Measurements from ENCODE around the gene MSTO1.
"Not testable (repeated sequence)": the region's sequence is repeated elsewhere in the genome, so short reads cannot be mapped to it uniquely, and the experiment has no call there.

Gene MSTO1

DNA sequence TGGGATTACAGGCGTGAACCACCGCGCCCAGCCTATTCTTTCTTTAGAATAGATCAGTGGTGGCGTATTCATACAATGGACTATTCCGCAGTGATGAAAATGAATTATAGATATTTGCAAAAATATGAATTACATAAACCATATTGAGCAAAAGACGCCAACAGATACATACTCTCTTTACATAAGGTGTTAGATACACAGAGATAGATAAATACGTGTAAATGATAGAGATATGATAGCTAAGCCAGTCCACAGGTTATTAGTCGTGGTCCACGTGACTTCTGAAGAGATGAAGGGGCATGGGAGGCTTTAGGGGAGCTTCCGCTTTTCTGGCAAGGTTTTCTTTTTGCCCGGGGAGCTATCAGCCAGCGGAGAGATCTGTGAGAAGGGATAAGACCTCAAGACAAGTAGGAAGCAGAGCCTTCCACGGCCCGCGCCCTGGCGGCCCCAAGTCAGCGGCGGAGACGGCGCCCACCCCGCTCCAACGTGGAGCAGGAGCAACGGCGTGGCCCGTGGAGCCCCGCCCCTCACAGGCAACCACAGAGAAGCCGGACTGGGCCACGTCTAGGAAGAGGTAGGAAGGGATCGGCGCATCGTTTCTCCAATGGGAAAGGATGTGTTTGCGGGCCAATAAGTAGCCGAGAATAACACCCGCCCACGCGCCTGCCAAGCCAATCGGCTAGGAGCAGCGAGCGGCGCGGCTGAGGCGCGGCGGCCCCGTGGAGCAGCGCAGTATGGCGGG lies at the start of gene MSTO1:
TSS of gene MSTO1 (plus strand) at position 704 of the 742 bp plus-strand sequence. CDS start at position 735, 31 bp downstream.
- DNase-seq: peak; percentile 97

DNA sequence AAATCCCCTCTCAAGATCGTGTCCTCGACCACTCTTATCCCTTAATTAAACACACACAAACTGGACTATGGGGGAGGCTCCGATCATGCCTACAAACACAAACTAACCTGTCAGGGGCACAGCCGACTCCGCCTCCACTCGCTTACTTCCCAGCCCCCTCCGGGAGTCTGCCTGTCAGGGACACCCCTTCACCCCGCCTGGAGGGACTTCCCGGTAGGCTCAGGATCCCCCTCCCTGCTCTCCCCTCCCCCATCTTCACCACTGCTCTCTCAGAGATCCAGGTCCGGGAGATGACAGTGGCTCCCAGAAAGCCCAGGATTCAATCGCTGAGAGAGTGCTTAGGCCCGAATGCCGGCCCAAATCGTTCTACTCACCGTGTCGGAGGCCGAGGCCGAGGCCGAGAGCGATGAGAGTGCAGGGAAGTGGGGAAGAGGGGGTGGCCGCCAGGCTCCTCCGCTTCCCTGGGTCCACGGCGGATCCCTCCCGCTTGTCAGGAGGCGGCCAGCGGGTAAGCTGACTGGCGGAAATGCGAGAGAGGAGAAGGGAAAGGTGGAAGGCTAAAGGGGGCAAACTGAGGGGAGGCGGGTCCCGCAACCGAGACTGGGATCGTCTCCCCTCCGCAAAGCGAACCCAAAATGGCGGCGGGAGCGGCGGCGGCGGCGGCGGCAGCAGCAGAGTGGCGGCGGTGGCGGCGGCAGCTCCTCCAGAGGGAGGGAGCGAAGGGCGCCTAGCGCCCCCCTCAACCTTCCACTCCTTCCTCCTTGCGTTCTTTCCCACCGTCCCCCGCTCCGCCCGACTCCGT lies 48.0 kb upstream of the MSTO1 start:
- peak; percentile 83 for DNase-seq

DNA sequence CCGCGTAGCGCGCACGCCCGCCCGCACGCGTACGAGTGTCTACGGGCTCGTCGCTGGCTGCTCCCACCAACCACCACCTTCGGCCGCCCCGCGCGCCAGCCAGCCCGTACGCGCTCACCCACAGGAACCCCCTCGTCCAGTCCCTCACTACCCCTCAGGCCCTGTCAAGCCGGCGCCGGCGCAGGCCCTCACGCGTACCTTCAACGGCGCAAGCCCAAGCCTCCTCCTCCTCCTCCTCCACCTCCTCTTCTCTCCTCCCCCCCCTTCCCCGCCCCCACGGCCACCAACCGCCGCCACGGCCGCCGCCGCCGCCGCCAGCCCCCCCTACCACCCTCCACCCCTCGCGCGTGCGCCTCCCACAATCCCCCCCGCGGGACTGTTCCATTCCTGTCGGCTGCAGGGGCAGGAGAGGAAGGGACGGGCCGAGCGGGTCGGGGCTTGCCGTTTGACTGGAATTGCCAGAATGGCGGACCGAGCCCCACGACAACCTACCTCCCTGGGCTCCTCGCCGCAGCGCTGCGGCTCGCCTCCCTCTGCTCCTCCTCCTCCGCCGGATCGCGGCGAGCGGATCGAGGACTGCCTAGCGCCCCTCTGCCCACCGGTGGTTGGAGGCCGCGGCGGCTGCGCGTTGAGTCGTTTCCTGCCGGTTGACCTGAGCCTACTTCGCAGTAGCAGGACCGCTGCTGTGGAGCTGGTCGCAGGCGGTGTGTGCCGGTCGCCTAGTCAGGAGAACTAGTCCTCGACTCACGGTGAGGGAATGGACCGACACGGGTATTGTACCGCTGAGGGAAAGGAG lies 47.2 kb upstream of the MSTO1 start, which contains the start of gene ASH1L:
TSS of gene ASH1L (minus strand) at position 223 of the 796 bp plus-strand sequence. CDS start 41,284 bp downstream, outside the sequence.
- peak; percentile 98 for DNase-seq

DNA sequence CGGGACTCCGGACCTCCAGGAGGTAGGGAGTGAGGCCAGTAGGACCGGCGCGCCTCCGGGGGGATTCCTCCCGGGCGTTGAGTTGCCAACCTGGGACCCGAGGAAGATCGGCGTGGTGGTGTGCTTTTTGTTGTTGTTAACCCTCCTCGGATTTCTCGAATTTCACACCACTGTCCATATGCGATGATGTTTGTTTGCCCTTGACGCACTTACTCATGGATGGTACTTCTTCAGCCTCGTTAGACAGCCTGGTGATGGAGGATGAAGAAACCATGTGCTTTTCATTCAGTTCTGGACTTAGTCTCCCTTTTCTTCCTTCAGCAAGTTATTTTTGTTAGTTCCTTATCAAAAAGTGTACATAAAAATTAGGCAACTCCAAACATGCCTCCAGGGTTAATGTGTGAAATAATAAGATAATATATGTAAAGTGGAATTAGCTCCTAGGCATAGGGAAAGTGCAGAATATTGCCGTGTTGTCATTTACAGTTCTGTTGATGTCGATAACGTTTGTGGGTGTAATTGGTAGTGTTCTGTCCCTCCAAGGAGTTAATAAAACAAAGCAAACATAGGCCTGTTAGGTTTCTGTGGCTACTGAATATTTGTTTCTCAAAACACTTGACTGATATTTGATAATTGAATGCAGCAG lies 46.5 kb upstream of the MSTO1 start:
- DNase-seq: not testable (repeated sequence)

DNA sequence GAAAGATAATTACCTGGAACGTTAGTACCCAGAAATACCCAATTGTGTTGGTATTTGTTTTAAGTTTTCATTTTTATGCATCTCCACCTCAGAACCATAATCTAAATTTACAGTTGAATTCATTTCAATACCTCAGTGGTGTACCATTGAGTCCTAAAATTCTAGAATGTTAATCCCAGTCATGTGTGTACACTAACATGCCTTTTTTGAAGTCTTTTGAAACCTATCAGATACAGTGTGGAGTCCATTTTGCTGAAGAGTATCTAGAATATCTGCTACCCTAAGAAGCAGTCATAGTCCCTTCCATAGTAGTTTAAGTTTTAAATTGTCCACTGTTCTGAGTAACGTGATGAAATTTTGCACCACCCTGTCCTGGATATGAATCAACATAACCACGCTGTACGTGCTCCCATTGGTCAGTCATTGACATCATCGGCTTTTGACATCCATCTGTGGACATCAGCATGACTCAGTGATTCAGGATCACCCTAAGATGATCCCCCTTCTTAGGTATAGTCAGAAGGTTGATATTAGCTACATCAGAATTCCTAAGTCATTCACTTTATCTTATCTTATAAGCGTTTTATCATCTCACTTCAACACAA lies 39.9 kb upstream of the MSTO1 start:
- no peak for DNase-seq

DNA sequence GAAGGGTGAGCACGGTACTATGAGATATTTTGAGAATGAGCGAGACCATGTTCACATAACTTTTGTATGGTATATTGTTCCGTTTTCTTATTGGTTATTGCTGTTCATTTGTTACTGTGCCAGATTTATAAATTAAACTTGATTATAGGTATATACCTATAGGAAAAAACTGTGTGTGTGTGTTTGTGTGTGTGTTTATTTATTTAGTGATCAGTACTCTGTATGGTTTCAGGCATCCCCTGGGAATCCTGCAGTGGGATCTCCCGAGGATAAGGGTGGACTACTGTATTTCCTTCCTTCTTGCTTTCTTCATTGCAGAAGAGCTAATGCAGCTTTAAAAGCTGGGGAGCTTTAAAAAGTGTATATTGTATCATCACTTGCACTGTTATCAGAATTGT lies 39.4 kb upstream of the MSTO1 start:
- no peak for DNase-seq

DNA sequence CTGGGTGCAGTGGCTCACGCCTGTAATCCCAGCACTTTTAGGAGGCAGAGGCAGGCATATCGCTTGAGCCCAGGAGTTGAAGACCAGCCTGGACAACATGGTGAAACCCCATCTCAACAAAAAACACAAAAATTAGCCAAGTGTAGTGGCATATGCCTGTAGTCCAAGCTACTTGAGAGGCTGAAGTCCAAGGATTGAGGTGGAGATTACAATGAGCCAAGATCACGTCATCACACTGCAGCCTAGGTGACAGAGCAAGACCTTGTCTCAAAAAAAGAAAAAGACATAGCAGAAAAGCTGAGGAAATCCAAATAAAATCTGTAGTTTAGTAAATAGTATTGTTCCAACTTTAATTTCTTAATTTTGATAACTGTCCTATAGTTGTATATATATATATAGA lies 35.9 kb upstream of the MSTO1 start:
- DNase-seq: no peak

DNA sequence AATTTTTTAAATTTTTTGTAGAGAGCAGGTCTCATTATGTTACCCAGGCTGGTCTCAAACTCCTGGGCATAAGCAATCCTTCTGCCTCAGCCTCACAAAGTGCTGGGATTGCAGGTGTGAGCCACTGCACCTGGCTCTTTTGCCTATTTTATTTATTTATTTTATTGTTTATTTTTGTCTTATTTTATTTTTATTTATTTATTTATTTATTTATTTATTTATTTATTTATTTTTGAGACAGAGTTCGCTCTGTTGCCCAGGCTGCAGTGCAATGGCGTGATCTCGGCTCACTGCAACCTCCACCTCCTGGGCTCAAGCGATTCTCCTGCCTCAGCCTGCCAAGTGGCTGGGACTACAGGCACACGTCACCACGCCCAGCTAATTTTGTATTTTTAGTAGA lies 34.4 kb upstream of the MSTO1 start:
- DNase-seq: not testable (repeated sequence)

DNA sequence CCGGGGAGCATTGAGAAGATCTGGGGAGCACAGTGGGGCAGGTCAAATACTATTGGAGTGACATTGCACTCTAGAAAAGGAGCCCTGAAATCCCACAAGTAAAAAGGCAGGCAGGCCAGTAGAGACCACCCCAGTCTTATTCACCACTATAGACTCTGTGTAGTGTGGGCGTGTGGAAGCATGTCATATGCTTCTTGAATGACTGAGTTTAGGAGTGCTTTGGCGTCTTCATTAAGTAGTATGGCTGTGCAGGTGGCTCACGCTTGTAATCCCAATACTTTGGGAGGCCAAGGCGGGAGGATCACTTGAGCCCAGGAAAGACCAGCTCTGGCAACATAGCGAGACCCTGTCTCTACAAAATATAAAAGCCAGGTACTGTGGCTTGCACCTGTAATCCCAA lies 26.2 kb upstream of the MSTO1 start:
- not testable (repeated sequence) for DNase-seq

DNA sequence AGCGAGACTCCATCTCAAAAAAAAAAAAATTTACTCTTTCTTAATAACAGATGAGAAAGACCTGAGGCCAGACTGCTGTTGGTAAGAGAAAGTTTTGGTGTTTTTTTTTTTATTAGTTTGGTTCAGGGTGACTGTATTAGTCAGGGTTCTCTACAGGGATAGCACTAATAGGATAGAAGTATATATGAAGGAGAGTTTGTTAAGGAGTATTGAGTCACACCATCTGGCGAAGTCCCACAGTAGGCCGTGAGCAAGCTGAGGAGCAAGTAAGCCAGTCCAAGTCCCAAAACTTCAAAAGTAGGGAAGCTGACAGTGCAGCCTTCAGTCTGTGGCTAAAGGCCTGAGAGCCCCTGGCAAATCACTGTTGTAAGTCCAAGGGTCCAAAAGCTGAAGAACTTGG lies 20.7 kb upstream of the MSTO1 start:
- DNase-seq: not testable (repeated sequence)

DNA sequence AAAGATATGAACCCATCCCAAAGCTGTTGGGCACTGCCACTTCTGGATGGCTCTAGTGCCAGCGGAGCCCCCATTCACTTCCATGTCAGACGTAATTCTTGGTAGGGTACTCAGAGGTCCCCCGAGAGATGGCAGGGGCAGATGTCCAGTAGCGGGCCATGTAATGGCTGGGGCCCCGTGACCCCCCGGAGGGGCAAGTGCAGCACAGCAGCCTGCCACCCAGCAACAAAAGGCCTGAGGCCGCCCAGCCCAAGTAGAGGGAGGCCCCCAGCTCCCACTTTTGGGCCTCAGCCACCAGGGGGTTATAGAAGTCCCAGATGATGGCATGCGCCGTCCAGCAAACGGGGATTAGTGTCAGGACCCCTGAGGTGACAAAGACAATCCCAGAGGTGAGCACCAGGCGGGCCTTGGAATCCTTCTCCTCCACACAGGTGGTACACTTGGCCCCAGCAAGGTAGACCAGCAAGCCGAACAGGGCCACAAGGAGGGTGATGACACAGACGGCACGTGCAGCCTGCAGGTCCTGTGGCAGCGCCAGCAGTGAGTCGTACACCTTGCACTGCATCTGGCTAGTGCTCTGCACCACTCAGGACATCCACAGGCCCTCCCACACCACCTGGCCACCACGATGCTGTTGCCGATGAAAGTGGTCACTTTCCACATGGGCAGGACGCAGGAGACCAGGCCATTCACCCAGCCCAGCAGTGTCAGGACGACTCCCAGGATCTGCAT lies 19.3 kb upstream of the MSTO1 start:
- DNase-seq: not testable (repeated sequence)

DNA sequence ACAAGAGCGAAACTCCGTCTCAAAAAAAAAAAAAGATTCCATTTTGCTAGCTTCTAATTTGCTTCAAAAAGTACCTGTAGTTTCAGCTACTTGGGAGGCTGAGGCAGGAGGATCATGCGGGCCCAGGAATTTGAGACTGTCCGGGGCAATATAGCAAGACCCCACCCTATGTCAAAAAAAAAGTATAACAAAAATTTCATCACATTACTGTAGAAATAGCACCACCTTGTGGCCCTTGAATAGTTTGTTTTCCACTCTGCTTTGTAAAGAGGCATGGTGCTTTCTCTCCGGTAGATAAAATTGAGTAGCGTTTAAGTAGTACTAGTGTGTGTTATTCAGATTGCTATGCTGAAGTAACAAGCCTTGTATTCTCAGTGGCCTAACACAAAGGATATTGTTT lies 18.2 kb upstream of the MSTO1 start:
- DNase-seq: no peak

DNA sequence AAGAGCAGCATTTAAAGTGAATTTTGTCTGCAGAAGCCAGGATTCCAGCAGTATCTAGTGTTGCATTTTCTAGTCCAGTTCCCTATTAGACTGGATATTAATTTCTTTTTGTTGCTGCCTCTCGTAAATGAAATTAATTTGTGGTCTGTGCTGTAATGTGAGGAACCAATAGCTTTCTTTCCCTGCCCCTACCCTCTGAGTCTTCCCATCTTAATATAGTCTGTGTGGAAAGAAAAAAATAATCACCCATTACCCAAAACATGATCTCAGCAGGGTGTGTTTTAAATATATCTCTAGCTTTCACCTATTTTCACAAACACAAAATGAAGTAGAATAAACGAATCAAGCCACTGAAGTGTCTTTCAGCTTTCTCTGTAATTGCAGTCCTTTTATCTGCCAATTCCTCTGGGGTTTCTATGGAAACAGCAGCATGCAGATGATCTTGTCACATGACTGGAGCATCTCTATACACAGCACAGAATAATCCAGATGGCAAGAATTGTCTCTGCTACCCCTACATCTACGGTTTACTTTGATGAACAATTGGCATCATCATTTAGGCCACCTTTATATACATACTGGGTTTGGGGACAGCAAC lies 14.0 kb upstream of the MSTO1 start:
- DNase-seq: not testable (repeated sequence)

DNA sequence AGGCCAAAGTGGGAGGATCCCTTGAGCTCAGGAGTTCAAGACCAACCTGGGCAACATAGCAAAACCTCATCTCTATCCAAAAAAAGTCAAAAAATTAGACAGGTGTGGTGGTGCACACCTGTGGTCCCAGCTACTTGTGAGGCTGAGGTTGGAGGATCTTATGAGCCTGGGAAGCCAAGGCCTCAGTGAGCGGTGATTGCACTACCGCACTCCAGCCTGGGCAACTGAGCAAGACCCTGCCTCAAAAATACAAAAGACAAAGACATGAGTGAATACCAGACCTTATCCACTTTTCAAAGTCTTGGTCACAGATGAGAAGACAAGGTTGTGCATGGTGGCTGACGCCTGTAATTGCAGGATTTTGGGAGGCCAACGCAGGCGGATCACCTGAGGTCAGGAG lies 13.2 kb upstream of the MSTO1 start:
- no peak for DNase-seq

DNA sequence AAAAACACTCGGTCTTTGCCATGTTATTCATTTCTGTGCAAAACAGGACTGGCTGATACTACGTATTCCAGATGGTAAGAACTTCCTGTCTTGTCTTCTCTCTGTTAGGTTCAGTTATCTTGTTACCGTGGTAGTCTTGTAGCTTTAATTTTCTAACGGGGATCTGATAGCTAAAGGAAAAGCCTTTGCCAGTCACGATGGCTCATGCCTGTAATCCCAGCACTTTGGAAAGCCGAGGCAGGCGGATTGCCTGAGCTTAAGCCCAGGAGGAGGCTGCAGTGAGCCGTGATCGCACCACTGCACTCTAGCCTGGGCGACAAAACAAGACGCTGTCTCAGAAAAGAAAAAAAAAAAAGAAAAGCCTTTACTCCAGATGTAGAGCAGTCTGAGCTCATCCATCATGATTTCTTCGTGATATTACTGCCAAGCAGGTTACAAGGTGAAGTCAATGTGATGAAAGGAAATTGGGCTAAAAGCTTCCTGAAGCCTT lies 11.1 kb upstream of the MSTO1 start:
- DNase-seq: no peak

DNA sequence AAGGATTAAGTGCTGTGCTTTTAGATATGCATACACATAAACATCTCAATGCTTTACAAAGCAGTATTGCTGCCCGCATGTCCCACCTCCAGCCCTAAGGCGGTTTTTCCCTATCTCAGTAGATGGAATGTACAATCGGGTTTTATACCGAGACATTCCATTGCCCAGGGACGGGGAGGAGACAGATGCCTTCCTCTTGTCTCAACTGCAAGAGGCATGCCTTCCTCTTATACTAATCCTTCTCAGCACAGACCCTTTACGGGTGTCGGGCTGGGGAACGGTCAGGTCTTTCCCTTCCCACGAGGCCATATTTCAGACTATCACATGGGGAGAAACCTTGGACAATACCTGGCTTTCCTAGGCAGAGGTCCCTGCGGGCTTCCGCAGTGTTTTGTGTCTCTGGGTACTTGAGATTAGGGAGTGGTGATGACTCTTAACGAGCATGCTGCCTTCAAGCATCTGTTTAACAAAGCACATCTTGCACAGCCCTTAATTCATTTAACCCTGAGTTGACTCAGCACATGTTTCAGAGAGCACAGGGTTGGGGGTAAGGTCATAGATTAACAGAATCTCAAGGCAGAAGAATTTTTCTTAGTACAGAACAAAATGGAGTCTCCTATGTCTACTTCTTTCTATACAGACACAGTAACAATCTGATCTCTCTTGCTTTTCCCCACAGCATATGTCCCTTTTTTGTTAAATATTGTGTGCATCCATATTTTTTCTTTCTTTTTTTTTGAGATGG lies 10.0 kb upstream of the MSTO1 start:
- not testable (repeated sequence) for DNase-seq

DNA sequence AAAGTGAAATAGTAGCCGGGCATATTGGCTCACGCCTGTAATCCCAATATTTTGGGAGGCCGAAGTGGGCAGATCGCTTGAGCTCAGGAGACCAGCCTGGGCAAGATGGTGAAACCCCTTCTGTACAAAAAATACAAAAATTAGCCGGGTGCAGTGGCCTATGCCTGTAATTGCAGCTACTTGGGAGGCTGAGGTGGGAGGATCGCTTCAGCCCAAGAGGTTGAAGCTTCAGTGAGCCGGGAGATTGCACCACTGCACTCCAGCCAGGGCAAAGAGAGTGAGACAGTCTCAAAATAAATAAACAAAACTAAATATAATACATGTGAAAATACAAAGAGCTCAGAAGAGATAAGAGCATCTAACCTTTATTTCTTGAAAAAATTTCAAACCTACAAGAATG lies 2.3 kb upstream of the MSTO1 start:
- no peak for DNase-seq

DNA sequence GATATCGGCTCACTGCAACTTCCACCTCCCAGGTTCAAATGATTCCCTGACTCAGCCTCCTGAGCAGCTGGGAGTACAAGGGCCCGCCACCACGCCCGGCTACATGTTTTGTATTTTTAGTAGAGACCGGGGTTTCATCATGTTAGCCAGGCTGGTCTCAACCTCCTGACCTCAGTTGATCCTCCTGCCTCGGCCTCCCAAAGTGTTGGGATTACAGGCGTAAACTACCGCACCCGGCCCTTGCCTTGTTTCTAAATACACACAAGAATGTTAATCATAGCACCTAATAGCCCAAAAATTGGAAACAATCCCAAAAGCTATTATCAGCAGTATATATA lies 1.2 kb upstream of the MSTO1 start:
- DNase-seq: no peak

DNA sequence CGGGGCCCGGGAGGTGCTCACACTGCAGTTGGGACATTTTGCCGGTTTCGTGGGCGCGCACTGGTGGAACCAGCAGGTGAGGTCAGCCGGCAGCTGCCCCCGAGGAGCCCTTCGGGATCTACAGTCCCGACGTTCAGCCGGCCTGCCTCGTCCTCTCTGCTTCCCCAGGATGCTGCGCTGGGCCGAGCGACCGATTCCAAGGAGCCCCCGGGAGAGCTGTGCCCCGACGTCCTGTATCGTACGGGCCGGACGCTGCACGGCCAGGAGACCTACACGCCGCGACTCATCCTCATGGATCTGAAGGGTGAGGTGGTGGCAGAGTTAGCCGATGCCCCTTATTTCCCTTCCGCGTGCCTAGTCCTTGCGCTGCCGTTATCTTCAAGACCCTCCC lies 234 bp downstream of the MSTO1 start:
- DNase-seq: not testable (repeated sequence)

DNA sequence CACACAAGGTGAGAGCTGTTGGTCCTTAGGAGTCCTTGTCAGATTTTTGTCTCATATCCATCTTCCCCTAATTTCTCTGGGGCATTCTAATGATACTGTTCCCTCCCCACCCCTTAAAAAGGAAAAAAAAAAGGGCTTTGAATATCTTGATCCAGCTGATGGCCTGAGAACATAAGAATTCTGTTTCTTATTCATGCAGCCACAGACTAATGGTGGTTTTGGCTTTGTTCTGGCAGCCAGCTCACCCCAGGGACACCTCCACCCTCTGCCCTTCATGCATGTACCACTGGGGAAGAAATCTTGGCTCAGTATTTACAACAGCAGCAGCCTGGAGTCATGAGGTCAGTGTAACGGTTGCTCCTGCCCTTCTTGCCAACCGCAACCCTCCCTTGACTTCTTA lies 3.2 kb downstream of the MSTO1 start:
- DNase-seq: not testable (repeated sequence)

All from activated CD8-positive, alpha-beta memory T cell treated with anti-CD3 and anti-CD28 coated beads for 24 hours (primary cell).